PC-9 (cell line): ENCODE results near the gene HAUS6. TPM values are rescaled to one million over a fixed set of nuclear protein-coding genes. Genes with fewer than 3 reads are reported as not detected.

ENCODE experiments used
- BruUV-seq: library from RNA; stranded (reverse); fragments of 400-500 nt; replicated peaks from 2 replicates; lab custom pipeline; 2021; lab: Mats Ljungman, UMichigan
- CTCF ChIA-PET: fragments of 300-600 bp; sonication (Branson Sonifier 250); formaldehyde crosslinking; loops from one replicate; lab custom pipeline; 2022; ENCODE audit warnings: antibody characterized with exemption; lab: Charles Lee
- POLR2A ChIA-PET: fragments of 300-600 bp; sonication (Branson Sonifier 250); formaldehyde crosslinking; loops from one replicate; lab custom pipeline; 2022; ENCODE audit warnings: antibody characterized with exemption; ENCODE audit not compliant: unreplicated experiment; lab: Charles Lee
- DNase-seq, 2 experiments: peaks; one replicate each; pipeline versions ENCODE4 v3.0.0 to v3.0.0-alpha.2; 2015 to 2022; ENCODE audit warnings: mixed read lengths in 1 of 2
- H2AFZ ChIP-seq: fragments of 200-600 bp; sonication (generic); 2 replicates; pipeline ENCODE4 v1.8.1; 2017; ENCODE audit warnings: antibody characterized with exemption
- H3F3A ChIP-seq: fragments of 200-600 bp; sonication (generic); 2 replicates; pipeline ENCODE4 v1.8.1; 2017; ENCODE audit warnings: antibody characterized with exemption, mild to moderate bottlenecking, low read depth; ENCODE audit not compliant: insufficient read depth
- H3K27ac ChIP-seq: fragments of 200-600 bp; sonication (generic); 2 replicates; pipeline ENCODE4 v1.6.1; 2016; ENCODE audit warnings: mixed run types
- H3K27me3 ChIP-seq: fragments of 200-600 bp; sonication (generic); 2 replicates; pipeline ENCODE4 v1.6.1; 2016; ENCODE audit warnings: low read depth, mixed run types; ENCODE audit not compliant: insufficient read depth
- H3K36me3 ChIP-seq: fragments of 200-600 bp; sonication (generic); 2 replicates; pipeline ENCODE4 v1.6.1; 2016; ENCODE audit warnings: low read depth, mixed run types
- H3K4me1 ChIP-seq: fragments of 200-600 bp; sonication (generic); replicated peaks from 2 replicates; pipeline ENCODE4 v1.6.1; 2016; ENCODE audit warnings: mixed run types; ENCODE audit not compliant: insufficient read depth
- H3K4me2 ChIP-seq: fragments of 200-600 bp; sonication (generic); 2 replicates; pipeline ENCODE4 v1.6.1; 2017; ENCODE audit warnings: mixed run types
- H3K4me3 ChIP-seq: fragments of 200-600 bp; sonication (generic); 2 replicates; pipeline ENCODE4 v1.6.1; 2016; ENCODE audit warnings: mixed run types
- H3K79me2 ChIP-seq: fragments of 200-600 bp; sonication (generic); 2 replicates; pipeline ENCODE4 v1.6.1; 2017; ENCODE audit warnings: low read depth, mixed run types
- H3K9me2 ChIP-seq: fragments of 200-600 bp; sonication (generic); 2 replicates; pipeline ENCODE4 v1.8.1; 2017; ENCODE audit warnings: mild to moderate bottlenecking; ENCODE audit not compliant: insufficient read depth
- H3K9me3 ChIP-seq: fragments of 200-600 bp; sonication (generic); 2 replicates; pipeline ENCODE4 v1.8.1; 2016; ENCODE audit warnings: low read depth; ENCODE audit not compliant: insufficient read depth
- H4K20me1 ChIP-seq: fragments of 200-600 bp; sonication (generic); 2 replicates; pipeline ENCODE4 v1.8.1; 2017; ENCODE audit not compliant: insufficient read depth
- CTCF ChIP-seq: fragments of 200-600 bp; sonication (generic); conservative IDR thresholded peaks from 2 replicates; pipeline ENCODE4 v1.6.1; 2017; ENCODE audit warnings: mixed run types, antibody characterized with exemption, mild to moderate bottlenecking, moderate library complexity
- EZH2 ChIP-seq: fragments of 200-600 bp; sonication (generic); IDR thresholded peaks from 2 replicates; pipeline ENCODE4 v1.8.0; 2017; ENCODE audit warnings: antibody characterized with exemption, low read depth
- intact Hi-C: fragments of 100-400 bp; cut with micrococcal nuclease; formaldehyde crosslinking; loops from one replicate; pipeline ENCODE4 v1.10.0; 2022; ENCODE audit not compliant: unreplicated experiment
- total RNA-seq: library from RNA; stranded (reverse); gene quantifications from 2 replicates; pipeline ENCODE4 v1.2.3, GENCODE V29; 2021

The HAUS6 gene
- total RNA-seq, 1 experiment from 2014 or later: 19.1 TPM

- POLR2A ChIA-PET: no interaction called here
- Histone ChIP-seq H2AFZ (no peak overlapping the region), H3F3A (no peaks in the 10 kb centered on the region), H3K9me3 (no peaks in the 10 kb centered on the region), H3K27me3 (no peaks in the 10 kb centered on the region), H3K36me3 (no peaks in the 10 kb centered on the region), H3K4me2 (no peak overlapping the region), H3K4me1 (no peaks in the 10 kb centered on the region), H3K79me2 (no peaks in the 10 kb centered on the region), H3K4me3 (no peak overlapping the region), H3K9me2 (no peaks in the 10 kb centered on the region), H4K20me1 (no peaks in the 10 kb centered on the region), H3K27ac (no peak overlapping the region)
- TF ChIP-seq CTCF (no peak), EZH2 (no peak)
- intact Hi-C loops: no loop called here
- CTCF ChIA-PET: no interaction called here
- BruUV-seq: no TSS peak
- no peak for DNase-seq
Measured at GRCh38 chr9:19108038-19108437, 5.3 kb upstream of the HAUS6 start.

GRCh38 chr9:19104515-19105282 is 2.0 kb upstream of the HAUS6 start:
- BruUV-seq: no TSS peak
- no peak for TF ChIP-seq CTCF
- no peak for TF ChIP-seq EZH2
- Histone ChIP-seq H3K4me1 (peaks cover 10% of the 10 kb centered on the region), H3K79me2 (peaks cover 29% of the 10 kb centered on the region), H3K4me3 (no peak overlapping the region), H4K20me1 (no peaks in the 10 kb centered on the region), H3K9me2 (no peaks in the 10 kb centered on the region), H3K4me2 (no peak overlapping the region), H3F3A (no peaks in the 10 kb centered on the region), H2AFZ (no peak overlapping the region), H3K27ac (no peak overlapping the region), H3K9me3 (no peaks in the 10 kb centered on the region), H3K36me3 (no peaks in the 10 kb centered on the region), H3K27me3 (no peaks in the 10 kb centered on the region)
- intact Hi-C loops: no loop called here
- CTCF ChIA-PET: interaction anchor here (0.6 kb wide), 1 partner anchor 73 kb away, joined by 4 read pairs; no protein-coding TSS in a partner anchor
- no peak for DNase-seq
- POLR2A ChIA-PET: no interaction called here

GRCh38 chr9:19102181-19102630 is 498 bp downstream of the HAUS6 start:
- Histone ChIP-seq H3K4me3 (peak overlapping the region; percentile 64), H3K27ac (peak overlapping the region; percentile 77), H3K9me2 (no peaks in the 10 kb centered on the region), H3K4me2 (peak overlapping the region; percentile 73), H3K4me1 (peaks cover 10% of the 10 kb centered on the region), H4K20me1 (no peaks in the 10 kb centered on the region), H3F3A (0 out of 2 replicates have a peak, but pooled peaks cover 3% of the 10 kb centered on the region), H3K79me2 (peaks cover 36% of the 10 kb centered on the region), H3K36me3 (no peaks in the 10 kb centered on the region), H3K27me3 (no peaks in the 10 kb centered on the region), H3K9me3 (no peaks in the 10 kb centered on the region), H2AFZ (peak overlapping the region; percentile 83)
- BruUV-seq: TSS peak; percentile 48
- intact Hi-C loops: loop anchor here (1.0 to 2.0 kb wide), 3 partner anchors 53 to 73 kb away; partner anchors contain the start of gene RRAGA
- ChIA-PET POLR2A (no interaction called here), CTCF (no interaction called here)
- no peak for DNase-seq
- no peak for TF ChIP-seq CTCF
